Testis (tissue), 2 donors: ENCODE results near the gene HRAS.

Experiments used
- CTCF ChIP-seq, 3 experiments: fragments of 450-650 bp in 2 of 3; fragments of 200-600 bp in 1 of 3; sonication (generic) in 1 of 3; IDR thresholded peaks; one replicate each; pipeline ENCODE4 v1.5.1; 2016 to 2019; ENCODE audit warnings: antibody characterized with exemption in 3 of 3, mild to moderate bottlenecking in 2 of 3, moderate library complexity in 1 of 3
- POLR2A ChIP-seq: fragments of 450-650 bp; IDR thresholded peaks from one replicate; pipeline ENCODE4 v1.6.1; 2017; ENCODE audit warnings: antibody characterized with exemption, mild to moderate bottlenecking, moderate library complexity

DNA sequence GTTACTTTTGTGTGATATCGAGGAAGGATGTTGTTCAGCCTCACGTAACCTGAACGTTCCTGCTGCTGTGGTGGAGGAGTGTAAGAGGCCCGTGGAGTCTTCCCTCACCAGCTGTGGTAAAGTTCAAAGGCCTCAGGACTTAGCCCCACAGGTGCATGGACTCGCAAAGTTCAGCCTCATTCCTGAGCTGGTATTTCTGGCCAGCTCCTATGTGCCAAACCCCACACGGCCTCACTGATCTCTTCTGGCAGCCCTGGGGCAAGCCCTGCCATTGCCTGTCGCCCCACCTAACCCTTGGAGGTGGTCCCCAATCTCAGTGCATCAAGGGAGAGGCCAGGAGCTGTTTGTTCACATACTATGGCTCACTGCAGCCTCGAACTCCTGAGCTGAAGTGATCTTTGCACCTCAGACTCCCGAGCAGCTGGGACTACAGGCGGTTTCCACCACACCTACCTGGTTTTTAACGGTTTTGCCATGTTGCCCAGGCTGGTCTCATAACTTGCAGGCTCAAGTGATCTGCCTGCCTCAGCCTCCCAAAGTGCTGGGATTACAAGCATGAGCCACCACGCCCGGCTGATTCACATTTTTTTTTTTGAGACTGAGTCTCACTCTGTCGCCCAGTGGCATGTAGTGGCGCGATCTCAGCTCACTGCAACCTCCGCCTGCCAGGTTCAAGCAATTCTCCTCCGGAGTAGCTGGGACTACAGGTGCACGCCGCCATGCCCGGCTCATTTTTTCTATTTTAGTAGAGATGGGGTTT is 43.1 kb upstream of the HRAS start:
- TF ChIP-seq CTCF (IDR thresholded peaks at IDR 0.05) (no peak), POLR2A (no peak)
